Gastrocnemius medialis (tissue), 4 donors: ENCODE results near the gene PDXK. TPM values are rescaled to one million over a fixed set of nuclear protein-coding genes. Genes with fewer than 3 reads are reported as not detected.

ENCODE experiments used
- ATAC-seq, 2 donors: fragments of 150-250 bp; one replicate each; pipeline ENCODE4 v1.9.1; 2016
- DNase-seq, 2 donors: peaks; one replicate each; pipeline ENCODE4 v3.0.0-alpha.2; 2019
- H3K27ac ChIP-seq, 4 donors: fragments of 200-600 bp; sonication (generic); 1 replicate in 1 of 4; 2 replicates in 3 of 4; pipeline ENCODE4 v1.5.1; 2016 to 2018; ENCODE audit warnings: mild to moderate bottlenecking in 2 of 4, moderate library complexity in 1 of 4
- H3K27me3 ChIP-seq, 3 donors: fragments of 200-600 bp; sonication (generic) in 2 of 3; 1 replicate in 1 of 3; 2 replicates in 2 of 3; pipeline versions ENCODE4 v1.5.1 to v1.6.0; 2016 to 2019; ENCODE audit warnings: mild to moderate bottlenecking in 1 of 3, moderate library complexity in 1 of 3
- H3K36me3 ChIP-seq, 2 donors: fragments of 200-600 bp; sonication (generic) in 1 of 2; one replicate each; pipeline ENCODE4 v1.5.1; 2017 to 2018
- H3K4me1 ChIP-seq, 2 donors: fragments of 200-600 bp; sonication (generic) in 1 of 2; one replicate each; pipeline ENCODE4 v1.5.1; 2016 to 2017; ENCODE audit warnings: mild to moderate bottlenecking in 2 of 2
- H3K4me3 ChIP-seq, 4 donors: fragments of 200-600 bp; sonication (generic) in 3 of 4; 1 replicate in 1 of 4; 2 replicates in 3 of 4; pipeline ENCODE4 v1.5.1; 2016 to 2019; ENCODE audit warnings: mild to moderate bottlenecking in 2 of 4
- H3K9me3 ChIP-seq, 3 donors: fragments of 200-600 bp; sonication (generic) in 2 of 3; 1 replicate in 1 of 3; 2 replicates in 2 of 3; pipeline ENCODE4 v1.5.1; 2016 to 2019
- CTCF ChIP-seq, 5 experiments: fragments of 450-650 bp in 3 of 5; fragments of 200-600 bp in 2 of 5; sonication (generic) in 2 of 5; IDR thresholded peaks in 4 of 5; conservative IDR thresholded peaks in 1 of 5; 1 replicate in 4 of 5; 2 replicates in 1 of 5; pipeline ENCODE4 v1.5.1; 2016 to 2019; ENCODE audit warnings: antibody characterized with exemption in 5 of 5, mild to moderate bottlenecking in 3 of 5, moderate library complexity in 3 of 5
- POLR2A ChIP-seq, 2 donors: fragments of 450-650 bp; IDR thresholded peaks; one replicate each; pipeline ENCODE4 v1.6.1; 2017; ENCODE audit warnings: antibody characterized with exemption in 2 of 2, mild to moderate bottlenecking in 2 of 2, moderate library complexity in 2 of 2
- in situ Hi-C, 4 donors: fragments of 200-750 bp; cut with MboI; loops; one replicate each; pipeline versions ENCODE4 v1.15.0 to v1.8.0; 2017; ENCODE audit warnings: low sequenced_read_pairs in 4 of 4
- intact Hi-C: fragments of 100-400 bp; cut with DNase I; formaldehyde crosslinking; loops from one replicate; pipeline ENCODE4 v1.15.1; 2023; ENCODE audit warnings: low total_unique reads
- total RNA-seq, 4 donors: library from RNA; depleted of rRNA; stranded (reverse); fragments of >200 nt; gene quantifications; one replicate each; pipeline versions ENCODE4 v1.1.0 to v1.2.3, GENCODE V29; 2016

PDXK gene
- total RNA-seq, 4 donors from 2014 or later, result 12.4 to 39.2 (median 21.9) TPM

DNA sequence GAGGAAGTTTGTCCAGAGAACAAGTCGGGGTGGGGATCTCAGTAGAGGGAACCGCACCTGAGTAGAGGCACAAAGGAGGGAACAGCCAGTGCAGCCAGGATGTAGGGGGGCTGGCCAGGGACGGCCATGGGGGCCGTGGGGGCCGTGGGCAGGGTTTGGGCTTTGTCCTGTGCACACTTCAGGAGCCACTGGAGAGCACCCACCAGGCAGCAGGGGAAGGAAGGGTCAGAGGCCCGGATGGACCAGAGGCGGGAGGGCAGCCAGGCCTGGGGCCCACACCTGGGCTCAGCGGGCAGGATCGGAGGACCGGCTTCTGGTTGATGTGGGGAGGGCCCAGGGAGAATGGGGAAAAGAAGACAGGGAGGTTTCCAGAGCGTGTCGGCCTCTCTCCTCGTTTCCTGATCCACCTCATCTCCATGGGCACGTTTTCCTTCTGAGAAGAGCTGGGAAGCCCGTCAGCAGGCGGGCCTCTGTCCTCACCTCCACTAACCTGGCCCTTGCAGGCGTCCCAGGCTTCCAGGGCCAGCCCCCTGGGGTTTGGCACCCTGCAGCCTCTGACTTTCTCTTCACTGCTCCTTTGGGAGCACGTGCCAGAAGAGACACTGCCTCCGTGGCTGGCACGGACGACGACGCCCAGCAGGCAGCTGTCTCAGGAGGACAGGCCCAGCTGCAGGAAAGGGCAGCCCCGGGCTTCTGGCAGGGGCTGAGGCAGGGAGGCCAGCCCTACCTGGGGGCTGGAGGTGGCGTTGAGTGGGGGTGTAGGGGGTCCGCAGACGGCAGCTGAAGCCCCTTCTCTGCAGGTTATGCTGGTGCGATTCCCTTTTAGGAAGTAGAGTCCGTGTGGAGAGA, 16.8 kb upstream of the PDXK start:
- peak in 1 of 2 donors; percentile 9 for ATAC-seq
- TF ChIP-seq POLR2A (IDR thresholded peaks at IDR 0.05), result no peak
- no peak for TF ChIP-seq CTCF (IDR thresholded peaks at IDR 0.05 in 4 of 5, conservative IDR thresholded peaks at IDR 0.05 in 1 of 5)
- Histone ChIP-seq H3K4me1 (peaks cover 0 to 8% of the 10 kb centered on the region in 2 donors), H3K4me3 (no peak overlapping the region), H3K27me3 (no peaks in the 10 kb centered on the region), H3K27ac (peak overlapping the region in 2 of 4 donors; percentile 1 to 65), H3K9me3 (no peaks in the 10 kb centered on the region), H3K36me3 (no peaks in the 10 kb centered on the region)
- intact Hi-C loops, result no loop called here
- in situ Hi-C loops, result loop anchor here in 1 of 4 donors (25.0 kb wide), 1 partner anchor 110 kb away; no protein-coding TSS in a partner anchor
- DNase-seq, result no peak

GRCh38 chr21:43702785-43703034, 16.2 kb upstream of the PDXK start:
- no peak for TF ChIP-seq POLR2A (IDR thresholded peaks at IDR 0.05)
- no peak for DNase-seq

GRCh38 chr21:43703035-43703880, 15.7 kb upstream of the PDXK start:
- H3K27me3 ChIP-seq, result no peaks in the 10 kb centered on the region
- intact Hi-C loops, result no loop called here
- ATAC-seq (peak; percentile 46 to 58), DNase-seq (no peak)
- peaks cover 0 to 8% of the 10 kb centered on the region in 2 donors for H3K4me1 ChIP-seq
- no peaks in the 10 kb centered on the region for H3K36me3 ChIP-seq
- peak overlapping the region in 2 of 4 donors; percentile 1 to 65 for H3K27ac ChIP-seq
- H3K4me3 ChIP-seq, result no peak overlapping the region
- H3K9me3 ChIP-seq, result no peaks in the 10 kb centered on the region
- in situ Hi-C loops, result loop anchor here in 1 of 4 donors (25.0 kb wide), 1 partner anchor 109 kb away; no protein-coding TSS in a partner anchor
- TF ChIP-seq CTCF (IDR thresholded peaks at IDR 0.05 in 4 of 5, conservative IDR thresholded peaks at IDR 0.05 in 1 of 5), result no peak
- TF ChIP-seq POLR2A (IDR thresholded peaks at IDR 0.05), result no peak

More at GRCh38 chr21:43702785-43703034, 16.2 kb upstream of the PDXK start:
- Histone ChIP-seq H3K4me3 (no peak overlapping the region), H3K27me3 (no peaks in the 10 kb centered on the region), H3K36me3 (no peaks in the 10 kb centered on the region), H3K27ac (peak overlapping the region in 2 of 4 donors; percentile 1 to 65), H3K9me3 (no peaks in the 10 kb centered on the region), H3K4me1 (peaks cover 0 to 8% of the 10 kb centered on the region in 2 donors)
- in situ Hi-C loops, result loop anchor here in 1 of 4 donors (25.0 kb wide), 1 partner anchor 110 kb away; no protein-coding TSS in a partner anchor
- intact Hi-C loops, result no loop called here
- ATAC-seq, result peak in 1 of 2 donors; percentile 55

DNA sequence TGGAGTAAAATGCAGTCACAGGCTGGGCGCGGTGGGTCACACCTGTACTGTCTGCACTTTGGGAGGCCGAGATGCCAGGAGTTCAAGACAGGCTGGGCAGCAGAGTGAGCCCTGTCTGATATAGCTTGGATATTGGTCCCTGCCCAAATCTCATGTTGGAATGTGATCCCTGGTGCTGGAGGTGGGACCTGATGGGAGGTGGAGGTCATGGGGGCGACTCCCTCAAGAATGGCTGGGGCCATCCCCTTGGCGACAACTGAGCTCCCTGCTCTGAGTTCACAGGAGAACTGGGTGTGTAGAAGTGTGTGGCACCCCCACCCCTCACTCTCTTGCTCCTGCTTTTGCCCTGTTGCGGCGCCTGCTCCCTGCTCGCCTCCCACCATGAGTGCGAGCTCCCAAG, 11.5 kb upstream of the PDXK start:
- in situ Hi-C loops, result loop anchor here in 1 of 4 donors (25.0 kb wide), 1 partner anchor 105 kb away; no protein-coding TSS in a partner anchor
- peaks cover 0 to 11% of the 10 kb centered on the region in 2 donors for H3K4me1 ChIP-seq
- no peak overlapping the region for H3K4me3 ChIP-seq
- no peaks in the 10 kb centered on the region for H3K9me3 ChIP-seq
- no peak for DNase-seq
- intact Hi-C loops, result no loop called here
- TF ChIP-seq POLR2A (IDR thresholded peaks at IDR 0.05) (no peak), CTCF (IDR thresholded peaks at IDR 0.05 in 4 of 5, conservative IDR thresholded peaks at IDR 0.05 in 1 of 5) (no peak)
- no peaks in the 10 kb centered on the region for H3K27me3 ChIP-seq
- no peak overlapping the region for H3K27ac ChIP-seq
- H3K36me3 ChIP-seq, result no peaks in the 10 kb centered on the region
- no peak for ATAC-seq
